D721Med (cell line): Measurements from ENCODE around the gene MYRIP.

ENCODE experiments used
- DNase-seq: peaks from one replicate; pipeline ENCODE4 v3.0.0; 2011; ENCODE audit warnings: low spot score; ENCODE audit not compliant: insufficient read length
- FAIRE-seq: peaks from 2 replicates; lab custom pipeline; 2011; peaks lifted over from hg19 to GRCh38; lab: Jason Lieb, UNC
- TF ChIP-seq, protein P1 (sequence below): IDR thresholded peaks from 2 replicates; pipeline ENCODE4 v1.5.1; 2012; ENCODE audit warnings: mild to moderate bottlenecking, control low read depth; ENCODE audit not compliant: insufficient read depth; ENCODE audit errors: missing control alignments

Gene MYRIP

DNA sequence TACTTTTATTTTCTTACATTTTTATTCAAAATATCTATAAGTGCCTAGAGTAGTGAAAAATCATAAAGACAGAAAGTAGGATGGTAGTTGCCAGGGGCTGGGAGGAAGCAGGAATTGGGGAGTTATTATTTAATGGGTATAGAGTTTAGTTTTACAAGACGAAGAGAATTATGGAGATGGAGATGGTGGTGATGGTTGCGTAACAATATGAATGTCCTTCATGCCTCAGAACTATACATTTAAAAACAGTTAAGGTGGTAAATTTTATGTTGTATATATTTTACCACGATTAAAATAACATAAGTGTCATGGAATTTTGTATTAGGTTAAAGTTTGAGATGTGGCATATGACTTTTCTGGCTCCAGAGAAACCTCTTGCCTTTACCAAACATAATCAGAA lies 171.4 kb downstream of the MYRIP start:
- DNase-seq (no peak), FAIRE-seq (no peak)
- TF ChIP-seq, protein P1, sequence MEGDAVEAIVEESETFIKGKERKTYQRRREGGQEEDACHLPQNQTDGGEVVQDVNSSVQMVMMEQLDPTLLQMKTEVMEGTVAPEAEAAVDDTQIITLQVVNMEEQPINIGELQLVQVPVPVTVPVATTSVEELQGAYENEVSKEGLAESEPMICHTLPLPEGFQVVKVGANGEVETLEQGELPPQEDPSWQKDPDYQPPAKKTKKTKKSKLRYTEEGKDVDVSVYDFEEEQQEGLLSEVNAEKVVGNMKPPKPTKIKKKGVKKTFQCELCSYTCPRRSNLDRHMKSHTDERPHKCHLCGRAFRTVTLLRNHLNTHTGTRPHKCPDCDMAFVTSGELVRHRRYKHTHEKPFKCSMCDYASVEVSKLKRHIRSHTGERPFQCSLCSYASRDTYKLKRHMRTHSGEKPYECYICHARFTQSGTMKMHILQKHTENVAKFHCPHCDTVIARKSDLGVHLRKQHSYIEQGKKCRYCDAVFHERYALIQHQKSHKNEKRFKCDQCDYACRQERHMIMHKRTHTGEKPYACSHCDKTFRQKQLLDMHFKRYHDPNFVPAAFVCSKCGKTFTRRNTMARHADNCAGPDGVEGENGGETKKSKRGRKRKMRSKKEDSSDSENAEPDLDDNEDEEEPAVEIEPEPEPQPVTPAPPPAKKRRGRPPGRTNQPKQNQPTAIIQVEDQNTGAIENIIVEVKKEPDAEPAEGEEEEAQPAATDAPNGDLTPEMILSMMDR, result no peak

DNA sequence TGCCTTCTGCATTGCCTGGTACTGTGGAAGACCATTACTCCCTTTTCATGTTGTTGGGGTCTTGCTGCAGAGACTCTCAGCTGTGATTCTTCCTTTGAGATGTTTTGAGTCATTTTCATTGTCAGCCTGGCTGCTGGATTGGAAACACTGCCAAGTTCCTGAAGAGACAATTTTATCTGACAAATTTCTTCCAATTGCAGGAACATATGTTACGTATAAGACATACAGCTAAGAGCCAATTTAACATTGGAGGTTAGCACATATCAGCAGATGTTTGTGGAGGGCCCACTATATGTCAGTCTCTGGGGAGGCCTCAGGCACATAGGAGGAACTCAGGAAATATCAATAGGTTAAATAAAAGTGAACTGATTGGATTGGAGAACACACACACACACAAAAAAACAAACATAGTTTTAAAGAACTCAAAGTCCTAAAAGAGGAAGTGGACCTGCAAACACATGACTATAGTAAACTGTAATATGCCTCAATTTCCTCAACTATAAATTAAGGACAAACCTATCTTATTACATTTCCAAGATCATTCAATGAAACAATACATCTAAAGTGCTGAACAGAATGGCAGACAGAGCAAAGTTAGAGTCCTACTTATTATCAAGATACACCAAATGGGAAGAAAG lies 172.3 kb downstream of the MYRIP start:
- FAIRE-seq (no peak), DNase-seq (no peak)
- TF ChIP-seq, protein P1, result no peak

DNA sequence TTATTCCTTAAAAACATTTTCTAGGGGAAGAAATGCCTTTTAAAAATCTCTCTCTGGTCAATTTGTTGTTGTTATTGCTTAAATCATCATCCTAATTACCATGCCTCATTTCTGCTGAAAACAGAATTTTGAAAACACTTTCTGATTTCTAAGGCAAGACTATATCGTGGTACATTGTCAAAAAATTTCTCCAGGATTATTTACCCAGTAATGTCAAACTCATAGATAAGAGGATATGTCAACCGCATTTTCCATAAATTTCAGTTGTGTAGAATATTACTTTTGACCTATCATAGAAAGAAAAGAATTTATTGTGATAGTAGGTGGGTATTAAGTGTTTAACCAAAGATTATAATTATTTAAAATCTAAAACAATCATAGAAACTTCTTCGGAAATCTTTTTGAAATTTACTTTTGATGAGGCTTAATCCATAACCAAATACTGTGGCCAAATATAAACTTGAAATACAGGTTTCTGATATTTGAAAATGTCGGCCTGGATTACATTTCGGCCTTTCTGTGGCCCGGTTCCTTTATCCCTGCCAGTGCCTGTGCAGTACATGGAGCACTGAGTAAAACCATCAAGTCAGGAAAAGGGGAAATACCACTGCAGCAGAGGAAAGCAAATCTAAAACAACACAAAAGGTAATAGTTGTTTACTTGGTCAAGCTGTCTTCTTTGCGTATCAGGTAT lies 173.4 kb downstream of the MYRIP start:
- FAIRE-seq (no peak), DNase-seq (no peak)
- TF ChIP-seq, protein P1, result no peak

DNA sequence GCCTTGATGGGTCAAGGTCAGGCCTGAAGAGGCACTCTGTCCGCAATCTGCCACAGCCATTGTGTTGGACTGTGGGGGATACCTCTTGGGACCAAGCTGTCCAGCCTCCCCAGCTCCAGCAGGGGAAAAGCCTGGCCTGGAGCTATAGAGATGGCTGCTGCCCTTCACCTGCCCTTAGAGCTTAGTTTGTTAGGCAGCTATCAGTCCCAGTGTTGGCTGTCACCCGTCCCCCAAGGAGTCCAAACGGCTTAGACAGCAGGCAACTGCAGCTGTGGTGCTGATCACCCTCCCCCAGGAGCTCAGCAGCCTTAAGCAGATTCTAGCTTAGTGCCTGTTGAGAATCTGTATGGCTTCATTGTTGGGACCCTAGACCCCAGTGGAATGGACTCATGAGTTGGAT lies 180.3 kb downstream of the MYRIP start:
- no peak for FAIRE-seq
- TF ChIP-seq, protein P1, result no peak
- no peak for DNase-seq

DNA sequence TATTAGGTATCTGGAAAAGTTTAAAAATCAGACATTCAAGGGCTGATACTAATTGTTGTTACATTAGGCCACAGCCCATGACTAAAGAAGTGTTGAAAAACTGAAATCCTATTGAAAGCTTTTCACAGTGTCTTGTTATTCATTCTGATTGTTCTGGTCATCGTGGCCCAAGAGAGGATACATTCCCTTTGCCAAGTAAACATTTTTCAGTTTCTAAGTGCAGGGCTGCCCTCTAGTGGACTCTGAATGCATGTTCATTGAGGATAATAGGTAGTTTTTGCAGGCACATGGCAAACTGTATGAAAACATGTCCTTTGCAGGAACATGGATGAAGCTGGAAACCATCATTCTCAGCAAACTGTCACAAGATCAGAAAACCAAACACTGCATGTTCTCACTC lies 181.1 kb downstream of the MYRIP start:
- FAIRE-seq (no peak), DNase-seq (peak; percentile 17)
- TF ChIP-seq, protein P1, result peak; percentile 61

DNA sequence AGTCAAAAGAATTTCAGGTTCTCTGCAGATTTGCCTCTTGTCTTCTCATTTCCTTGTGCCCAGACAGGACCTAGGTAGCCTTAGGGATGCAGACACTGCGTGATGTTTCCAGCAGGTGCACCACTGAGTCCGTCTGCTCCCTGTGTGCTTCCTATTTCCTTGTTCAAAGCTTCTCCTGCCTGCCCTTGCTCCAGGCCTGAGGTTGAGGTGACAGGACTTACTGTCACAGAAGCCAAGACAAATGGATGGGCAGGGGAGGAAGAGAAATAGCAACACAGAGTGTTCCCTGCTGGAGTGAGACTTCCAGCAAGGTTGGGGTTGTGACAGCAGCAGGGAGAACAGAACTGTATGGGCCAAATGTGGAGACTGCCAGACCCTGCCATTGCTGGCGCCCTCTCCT lies 199.4 kb downstream of the MYRIP start:
- TF ChIP-seq, protein P1, result no peak
- DNase-seq (no peak), FAIRE-seq (no peak)

DNA sequence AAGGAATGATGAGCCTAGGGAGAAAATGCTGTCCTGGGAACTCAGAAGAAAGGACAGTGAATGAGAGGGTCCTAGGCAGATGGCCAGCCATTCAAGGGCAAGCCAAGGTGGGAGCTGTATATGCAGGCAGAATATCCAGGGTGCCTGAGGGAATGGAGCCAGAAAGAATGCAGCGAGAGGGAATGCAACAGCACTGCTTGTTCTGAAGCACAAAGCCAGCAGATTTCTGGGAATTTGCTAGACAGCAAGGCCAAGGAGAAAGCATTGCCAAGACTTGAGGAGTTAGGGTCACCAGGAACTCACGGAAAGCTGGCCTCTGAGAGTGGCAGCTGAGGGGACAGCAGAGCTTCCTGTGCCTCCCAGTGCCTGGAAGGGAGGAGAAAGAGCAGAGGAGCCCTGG lies 200.6 kb downstream of the MYRIP start:
- DNase-seq (no peak), FAIRE-seq (no peak)
- TF ChIP-seq, protein P1, result no peak
